ENCODE results near the gene NFIB.

NFIB gene

GRCh38 chr9:14133394-14133793, 180.5 kb downstream of the NFIB start:
- peak; percentile 28 for DNase-seq (ENCODE audit: low read depth)
- no peak for TF ChIP-seq CTCF (IDR thresholded peaks at IDR 0.05; ENCODE audit: low read length, missing control alignments)
- H3K4me3 ChIP-seq (replicated peaks; ENCODE audit: low read depth, low read length), result no peak overlapping the region

- DNase-seq (ENCODE audit: low read depth), result no peak
- H3K4me3 ChIP-seq (replicated peaks; ENCODE audit: low read depth, low read length), result no peak overlapping the region
- no peak for TF ChIP-seq CTCF (IDR thresholded peaks at IDR 0.05; ENCODE audit: low read length, missing control alignments)
Measured at GRCh38 chr9:14132775-14133174, 181.2 kb downstream of the NFIB start.

- no peak for DNase-seq (ENCODE audit: low read depth)
Measured at GRCh38 chr9:14131356-14132088, 182.4 kb downstream of the NFIB start.

GRCh38 chr9:14127656-14128055, 186.3 kb downstream of the NFIB start:
- TF ChIP-seq CTCF (IDR thresholded peaks at IDR 0.05; ENCODE audit: low read length, missing control alignments), result no peak
- peak; percentile 28 for DNase-seq (ENCODE audit: low read depth)

More at GRCh38 chr9:14131356-14132088, 182.4 kb downstream of the NFIB start:
- no peak overlapping the region for H3K4me3 ChIP-seq (replicated peaks; ENCODE audit: low read depth, low read length)
- no peak for TF ChIP-seq CTCF (IDR thresholded peaks at IDR 0.05; ENCODE audit: low read length, missing control alignments)

GRCh38 chr9:14119694-14120514, 194.0 kb downstream of the NFIB start:
- no peak for TF ChIP-seq CTCF (IDR thresholded peaks at IDR 0.05; ENCODE audit: low read length, missing control alignments)
- H3K4me3 ChIP-seq (replicated peaks; ENCODE audit: low read depth, low read length), result no peak overlapping the region
- DNase-seq (ENCODE audit: low read depth), result peak; percentile 64

More at GRCh38 chr9:14127656-14128055, 186.3 kb downstream of the NFIB start:
- no peak overlapping the region for H3K4me3 ChIP-seq (replicated peaks; ENCODE audit: low read depth, low read length)

GRCh38 chr9:14112226-14112625, 201.7 kb downstream of the NFIB start:
- no peak overlapping the region for H3K4me3 ChIP-seq (replicated peaks; ENCODE audit: low read depth, low read length)
- DNase-seq (ENCODE audit: low read depth), result no peak
- TF ChIP-seq CTCF (IDR thresholded peaks at IDR 0.05; ENCODE audit: low read length, missing control alignments), result no peak
